GM19023 (cell line): ENCODE results near the gene FAM111A.

Source experiments
- ATAC-seq: cut with Tn5 transposase; IDR thresholded peaks from one replicate; pipeline ENCODE4 v1.9.1; 2021; ENCODE audit warnings: mild to moderate bottlenecking, moderate library complexity; ENCODE audit not compliant: unreplicated experiment

The FAM111A gene

DNA sequence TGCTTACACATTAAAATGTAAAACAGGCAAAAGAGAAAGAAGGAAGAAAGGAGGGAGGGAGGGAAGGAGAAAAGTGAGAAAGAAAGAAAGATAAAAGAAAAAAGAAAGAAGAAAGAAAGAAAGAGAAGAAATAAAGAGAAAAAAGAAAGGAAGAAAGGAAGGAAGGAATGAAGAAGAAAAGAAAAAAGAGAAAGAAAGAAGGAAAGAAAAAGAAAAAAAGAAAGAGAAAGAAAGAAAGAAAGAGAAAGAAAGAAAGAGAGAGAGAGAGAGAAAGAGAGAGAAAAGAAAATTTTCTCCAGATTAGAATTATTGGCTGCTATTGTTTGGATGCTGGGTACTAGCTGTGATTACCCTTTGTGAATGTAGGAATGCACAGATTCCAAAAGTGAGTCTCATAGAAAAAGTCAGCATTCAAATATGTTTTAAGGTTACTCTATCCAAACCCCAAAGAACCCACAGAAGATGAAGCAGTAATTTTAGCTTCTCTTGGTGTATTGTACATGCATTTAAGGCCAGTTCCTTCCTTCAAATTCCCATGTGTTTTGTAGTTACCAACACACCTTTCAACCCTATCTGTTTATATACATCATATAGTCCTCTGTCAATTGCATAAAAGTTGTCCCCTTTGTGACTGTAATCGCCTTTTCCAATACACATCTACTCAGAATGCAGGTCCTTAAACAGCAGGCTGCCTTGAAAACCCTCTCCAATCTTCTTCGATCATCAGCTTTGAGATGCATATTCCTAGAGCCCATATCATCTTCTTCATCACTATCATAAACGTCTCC is 789 bp upstream of the FAM111A start:
- no peak for ATAC-seq

DNA sequence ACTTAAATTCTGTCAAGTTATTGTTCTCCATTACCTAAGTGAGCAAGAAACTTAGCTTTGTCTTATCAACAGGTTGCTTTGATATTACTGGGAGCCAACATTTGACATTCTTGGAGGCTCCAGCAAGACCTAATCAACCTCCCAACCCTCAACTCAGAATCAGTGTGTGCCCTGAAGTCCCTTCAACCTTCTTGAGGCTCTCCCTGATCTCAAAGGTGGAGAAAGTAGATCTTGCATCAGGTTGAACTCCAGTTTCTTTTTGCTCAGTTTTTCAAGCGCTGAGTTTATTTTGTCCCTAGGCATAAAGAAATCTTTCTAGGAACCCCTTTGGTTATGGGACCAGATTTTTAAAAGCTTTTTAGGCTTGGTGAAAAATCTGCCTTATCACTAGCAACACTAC is 1.4 kb downstream of the FAM111A start:
- no peak for ATAC-seq

DNA sequence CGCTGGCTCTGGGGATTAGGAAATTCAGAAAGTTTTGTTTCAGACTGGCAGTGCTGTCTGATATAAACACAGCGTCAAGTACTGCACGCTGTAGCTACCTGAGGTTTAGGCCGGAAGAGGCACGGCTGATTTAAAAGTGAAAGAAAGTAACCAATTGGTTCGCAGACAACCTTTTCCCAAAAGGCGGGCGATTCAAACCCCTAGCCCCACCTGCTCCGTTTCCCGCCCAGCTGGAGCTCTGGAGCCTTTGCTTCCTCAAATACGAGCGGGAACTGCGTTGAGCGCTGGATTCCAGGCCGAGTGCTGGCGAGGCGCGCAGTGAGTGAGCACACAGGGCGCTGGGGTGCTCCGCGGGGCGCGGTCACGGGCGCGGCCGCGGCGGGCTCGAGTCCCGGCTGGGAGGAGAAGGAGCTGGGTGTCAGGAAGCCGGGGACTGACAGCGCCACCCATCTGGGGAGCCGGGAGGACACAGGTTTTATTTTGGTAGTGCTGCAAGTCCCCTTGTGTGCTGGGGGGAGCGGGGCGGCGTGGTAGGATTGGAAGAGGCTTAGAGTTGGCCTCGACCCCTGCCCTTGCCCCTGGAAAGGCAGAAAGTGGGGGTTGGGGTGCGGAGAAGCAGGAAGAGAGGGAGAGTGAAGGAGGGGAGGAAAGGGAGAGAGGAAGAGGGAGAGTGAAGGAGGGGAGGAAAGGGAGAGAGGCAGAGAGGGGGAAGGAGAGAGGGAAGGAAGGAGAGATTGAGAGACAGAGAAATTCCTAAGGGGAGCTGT is 2.1 kb downstream of the FAM111A start:
- peak; percentile 53 for ATAC-seq

DNA sequence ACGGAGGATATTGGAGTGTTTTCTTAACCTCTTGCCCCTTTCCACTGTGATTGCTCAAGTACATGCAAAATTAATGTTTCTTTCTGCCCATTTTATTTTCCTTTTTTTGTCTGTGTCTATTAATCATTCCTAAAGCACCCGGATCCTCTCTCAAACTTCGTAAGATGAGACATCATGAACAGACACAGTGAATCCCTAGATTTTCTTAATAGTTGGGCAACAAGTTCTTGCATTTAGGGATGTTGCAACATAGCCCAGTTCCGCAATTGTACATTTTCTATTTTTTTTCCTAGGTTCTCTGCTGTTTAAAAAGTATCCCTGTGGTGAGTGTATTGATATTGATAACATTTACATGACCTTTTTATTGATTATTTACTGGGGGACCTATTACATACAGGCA is 2.9 kb downstream of the FAM111A start:
- no peak for ATAC-seq

DNA sequence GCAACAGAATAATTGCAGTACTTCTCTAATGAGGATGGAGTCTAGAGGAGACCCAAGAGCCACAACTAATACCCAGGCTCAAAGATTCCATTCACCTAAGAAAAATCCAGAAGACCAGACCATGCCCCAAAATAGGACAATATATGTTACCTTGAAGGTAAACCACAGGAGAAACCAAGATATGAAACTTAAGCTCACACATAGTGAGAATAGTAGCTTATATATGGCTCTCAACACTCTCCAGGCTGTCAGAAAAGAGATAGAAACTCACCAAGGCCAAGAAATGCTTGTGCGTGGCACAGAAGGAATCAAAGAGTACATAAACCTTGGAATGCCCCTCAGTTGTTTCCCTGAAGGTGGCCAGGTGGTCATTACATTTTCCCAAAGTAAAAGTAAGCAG is 9.1 kb downstream of the FAM111A start:
- peak; percentile 58 for ATAC-seq

DNA sequence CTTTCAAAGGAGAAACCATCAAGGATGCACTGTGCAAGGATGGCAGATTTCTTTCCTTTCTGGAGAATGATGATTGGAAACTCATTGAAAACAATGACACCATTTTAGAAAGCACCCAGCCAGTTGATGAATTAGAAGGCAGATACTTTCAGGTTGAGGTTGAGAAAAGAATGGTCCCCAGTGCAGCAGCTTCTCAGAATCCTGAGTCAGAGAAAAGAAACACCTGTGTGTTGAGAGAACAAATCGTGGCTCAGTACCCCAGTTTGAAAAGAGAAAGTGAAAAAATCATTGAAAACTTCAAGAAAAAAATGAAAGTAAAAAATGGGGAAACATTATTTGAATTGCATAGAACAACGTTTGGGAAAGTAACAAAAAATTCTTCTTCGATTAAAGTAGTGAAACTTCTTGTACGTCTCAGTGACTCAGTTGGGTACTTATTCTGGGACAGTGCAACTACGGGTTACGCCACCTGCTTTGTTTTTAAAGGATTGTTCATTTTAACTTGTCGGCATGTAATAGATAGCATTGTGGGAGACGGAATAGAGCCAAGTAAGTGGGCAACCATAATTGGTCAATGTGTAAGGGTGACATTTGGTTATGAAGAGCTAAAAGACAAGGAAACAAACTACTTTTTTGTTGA is 9.8 kb downstream of the FAM111A start:
- peak; percentile 84 for ATAC-seq

DNA sequence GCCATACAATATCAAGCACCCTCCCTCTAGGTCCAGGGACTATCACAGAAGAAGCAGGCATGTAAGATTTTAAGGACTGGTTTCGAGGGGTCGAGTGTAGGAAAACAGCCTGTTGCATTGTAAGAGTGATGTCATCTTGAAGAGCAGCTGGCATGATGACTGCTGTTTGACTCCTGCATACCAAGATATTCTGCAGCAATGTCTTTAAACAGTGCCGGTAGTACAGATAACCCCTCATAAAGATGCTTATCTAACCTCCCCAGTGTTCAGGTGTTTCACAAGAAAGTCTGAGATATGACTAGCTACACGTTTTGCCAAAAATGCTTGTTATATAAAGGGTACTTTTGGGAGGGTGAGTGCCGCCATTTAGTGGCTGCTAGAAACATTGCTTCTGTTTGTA is 12.0 kb downstream of the FAM111A start:
- ATAC-seq: no peak

DNA sequence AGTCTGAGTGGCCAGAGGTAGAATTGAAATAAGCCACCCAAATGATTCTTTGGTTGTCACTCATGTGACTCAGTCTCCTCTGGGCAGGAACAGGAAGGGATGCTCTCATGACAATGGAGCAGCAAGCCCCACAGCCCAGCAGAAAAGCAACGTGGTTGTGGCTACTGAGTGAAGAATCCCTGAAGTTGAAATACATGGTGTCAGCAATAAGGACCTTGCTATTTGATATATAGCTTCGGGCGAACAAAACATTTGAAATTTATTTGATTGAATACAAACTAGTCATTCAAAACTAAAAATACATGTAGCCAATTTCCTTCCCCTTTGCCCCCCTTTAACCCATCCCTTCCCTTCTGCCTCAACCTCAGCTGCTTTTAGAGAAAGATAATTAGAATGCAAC is 14.8 kb downstream of the FAM111A start:
- ATAC-seq: no peak

DNA sequence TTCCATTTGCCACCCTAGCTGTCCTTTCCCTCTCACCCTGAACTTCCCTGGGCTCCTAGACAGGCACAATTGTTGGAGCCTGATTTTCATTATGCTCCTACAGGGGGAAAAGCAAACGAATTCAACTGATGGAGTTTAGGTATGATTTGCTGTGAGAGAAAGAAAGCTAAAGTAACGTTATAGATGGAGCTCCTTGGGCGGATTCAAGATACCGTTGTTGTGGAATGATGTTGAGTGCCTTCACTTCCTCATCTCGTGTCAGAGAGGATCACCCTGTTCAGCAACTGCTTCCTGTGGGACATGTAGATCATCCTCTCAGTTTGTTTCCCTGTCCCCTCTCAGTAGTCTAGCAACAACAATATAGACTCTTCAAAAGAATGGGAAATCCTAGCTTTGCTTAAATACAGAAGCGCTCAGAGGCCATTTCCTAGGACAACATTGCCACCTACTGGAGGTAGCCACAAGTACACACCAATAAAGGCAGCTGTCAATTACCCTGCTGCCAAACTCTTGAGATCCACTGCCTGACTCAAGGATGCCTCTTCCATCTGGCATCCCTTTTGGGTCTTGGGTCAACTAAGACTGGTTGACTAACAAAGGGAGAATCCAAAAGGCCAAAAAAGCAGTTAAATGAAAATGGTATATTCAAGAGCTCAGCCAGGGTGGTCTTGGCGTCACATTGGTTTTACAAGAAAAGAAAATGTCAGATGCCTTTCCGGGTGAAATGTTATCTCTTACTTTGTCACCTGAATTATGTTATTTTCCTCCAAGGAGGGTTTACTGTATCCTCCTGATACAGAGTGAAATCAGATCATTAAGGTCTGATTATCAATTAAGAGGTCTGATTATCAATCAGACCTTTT is 15.8 kb downstream of the FAM111A start:
- ATAC-seq: peak; percentile 94

DNA sequence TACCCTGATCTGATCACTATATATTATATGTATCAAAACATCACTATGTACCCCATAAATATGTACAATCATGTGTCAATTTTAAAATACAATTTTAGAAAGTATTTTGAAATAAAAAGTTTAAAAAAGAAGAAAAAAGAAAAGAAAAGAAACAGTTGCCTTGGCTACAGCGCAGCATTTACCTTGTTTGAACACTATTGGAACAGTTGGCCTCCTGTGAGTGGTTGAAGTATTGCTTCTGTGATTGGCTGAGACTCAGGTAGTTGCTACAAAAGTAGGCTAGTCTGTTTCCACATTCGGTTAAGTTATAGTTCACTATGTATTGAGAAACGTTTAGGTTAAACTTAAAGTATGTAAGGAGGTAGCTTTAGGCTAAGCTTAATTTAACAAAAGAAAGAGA is 21.4 kb downstream of the FAM111A start:
- no peak for ATAC-seq

DNA sequence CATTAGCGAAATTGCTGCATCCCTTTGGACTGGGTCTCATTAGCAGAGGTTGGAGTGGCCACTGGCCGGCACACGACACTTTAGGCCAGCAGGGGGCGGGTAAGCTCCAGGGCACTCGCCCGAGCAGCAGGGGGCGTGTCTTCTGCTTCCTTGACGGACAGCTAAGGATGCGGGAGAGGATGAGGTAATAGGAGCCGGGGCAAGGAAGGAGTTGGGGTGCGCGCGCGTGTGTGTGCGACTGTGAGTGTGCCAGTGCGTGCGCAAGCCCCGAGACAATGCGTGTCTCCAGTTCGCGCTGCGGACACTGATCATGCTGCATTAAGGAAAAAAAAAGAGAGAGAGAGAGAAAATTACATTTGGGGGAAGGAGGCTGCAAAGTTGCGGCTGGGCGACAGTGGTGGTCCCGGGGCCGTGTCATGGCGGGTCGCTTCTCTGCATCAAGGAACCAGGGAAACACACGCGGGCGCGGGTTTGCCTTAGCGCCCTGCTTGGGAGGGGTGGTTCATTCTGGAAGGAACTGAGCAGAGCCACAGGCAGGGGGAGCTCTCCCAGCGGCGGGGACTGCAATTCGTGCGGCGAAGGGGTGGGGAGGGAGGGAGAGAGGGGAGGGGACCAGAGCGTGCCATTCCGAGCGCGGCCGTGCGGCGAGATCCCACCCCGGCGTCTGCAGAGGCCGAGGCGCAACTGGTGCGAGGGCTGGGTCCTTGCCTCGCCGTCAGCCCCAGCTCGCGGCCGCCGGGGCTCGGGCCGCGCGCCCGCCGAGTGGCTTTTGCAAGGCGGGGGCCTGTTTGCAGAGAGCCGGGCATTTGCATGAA is 29.1 kb downstream of the FAM111A start, which contains the start of gene DTX4:
Gene DTX4 (plus strand): TSS at position 625 of the 815 bp plus-strand sequence. CDS start 464 bp downstream, outside the sequence.
- ATAC-seq: peak; percentile 77

DNA sequence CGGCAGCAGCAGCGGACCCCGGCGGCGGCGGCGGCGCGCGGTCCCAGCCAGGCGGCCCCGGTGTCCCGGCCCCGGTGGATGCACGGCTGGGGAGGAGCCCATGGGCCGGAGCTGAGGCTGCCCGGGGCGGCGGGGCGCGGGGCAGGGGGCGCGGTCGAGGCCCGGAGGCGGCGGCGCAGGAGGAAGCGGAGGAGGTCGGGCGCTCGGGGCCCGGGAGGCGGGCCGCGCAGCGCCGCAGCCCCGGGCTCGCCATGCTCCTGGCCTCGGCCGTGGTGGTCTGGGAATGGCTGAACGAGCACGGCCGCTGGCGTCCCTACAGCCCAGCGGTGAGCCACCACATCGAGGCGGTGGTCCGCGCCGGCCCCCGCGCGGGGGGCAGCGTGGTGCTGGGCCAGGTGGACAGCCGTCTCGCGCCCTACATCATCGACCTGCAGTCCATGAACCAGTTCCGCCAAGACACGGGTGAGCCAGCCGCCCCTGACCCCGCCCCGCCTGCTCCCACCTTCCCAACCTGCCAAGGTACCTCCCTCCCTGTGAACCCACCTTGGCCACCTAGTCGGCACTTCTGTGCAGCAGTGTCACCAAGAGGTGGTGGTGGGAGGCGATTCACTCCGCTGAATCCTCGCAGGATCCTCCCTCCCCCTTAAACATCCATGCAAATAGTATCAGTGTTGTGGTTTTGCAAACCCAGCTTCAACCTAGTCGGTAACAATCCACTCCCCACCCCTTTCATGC is 29.9 kb downstream of the FAM111A start:
- peak; percentile 33 for ATAC-seq

DNA sequence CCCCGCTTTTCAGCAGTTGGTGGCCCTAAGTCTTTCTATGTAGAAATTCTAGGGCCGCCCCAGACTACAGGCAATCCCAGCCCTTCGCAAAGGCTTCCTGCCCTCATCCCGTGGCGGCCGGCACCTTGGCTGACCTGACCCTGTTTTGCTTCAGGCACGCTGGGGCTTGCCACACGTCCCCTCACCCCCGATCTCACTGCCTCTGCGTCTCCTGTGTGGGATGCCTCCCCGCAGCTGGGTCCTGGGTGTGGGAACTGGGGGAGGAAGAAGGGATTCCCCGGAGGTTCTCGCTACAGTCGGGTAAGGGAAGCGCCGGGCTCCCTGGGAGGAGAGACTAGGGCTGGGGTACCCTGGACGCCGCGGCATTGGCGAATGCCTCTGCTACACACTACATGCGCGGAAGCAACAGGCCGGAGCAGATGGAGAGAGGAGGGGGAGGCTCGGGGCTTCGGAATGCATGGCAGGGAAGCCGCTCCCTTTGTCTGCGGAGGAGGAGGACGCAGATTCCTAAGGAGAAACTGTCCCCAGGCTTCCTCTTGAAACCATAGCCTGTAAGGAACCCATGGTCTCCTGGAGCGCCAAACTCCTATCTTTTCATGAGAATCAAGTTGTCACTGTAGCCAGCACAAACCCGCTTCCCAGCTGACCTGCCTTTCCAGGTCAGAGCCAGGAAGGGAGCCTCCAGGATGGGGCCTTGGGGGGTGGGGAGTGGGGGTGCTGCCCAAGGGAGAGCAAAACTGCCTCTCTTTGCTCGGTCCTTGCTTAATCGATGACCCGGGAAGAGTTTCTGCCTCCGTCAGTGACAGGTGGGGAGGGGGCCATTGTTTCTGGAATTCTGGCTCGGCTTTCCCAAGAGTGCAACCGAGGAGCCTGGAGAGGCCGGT is 30.7 kb downstream of the FAM111A start:
- ATAC-seq: peak; percentile 5

DNA sequence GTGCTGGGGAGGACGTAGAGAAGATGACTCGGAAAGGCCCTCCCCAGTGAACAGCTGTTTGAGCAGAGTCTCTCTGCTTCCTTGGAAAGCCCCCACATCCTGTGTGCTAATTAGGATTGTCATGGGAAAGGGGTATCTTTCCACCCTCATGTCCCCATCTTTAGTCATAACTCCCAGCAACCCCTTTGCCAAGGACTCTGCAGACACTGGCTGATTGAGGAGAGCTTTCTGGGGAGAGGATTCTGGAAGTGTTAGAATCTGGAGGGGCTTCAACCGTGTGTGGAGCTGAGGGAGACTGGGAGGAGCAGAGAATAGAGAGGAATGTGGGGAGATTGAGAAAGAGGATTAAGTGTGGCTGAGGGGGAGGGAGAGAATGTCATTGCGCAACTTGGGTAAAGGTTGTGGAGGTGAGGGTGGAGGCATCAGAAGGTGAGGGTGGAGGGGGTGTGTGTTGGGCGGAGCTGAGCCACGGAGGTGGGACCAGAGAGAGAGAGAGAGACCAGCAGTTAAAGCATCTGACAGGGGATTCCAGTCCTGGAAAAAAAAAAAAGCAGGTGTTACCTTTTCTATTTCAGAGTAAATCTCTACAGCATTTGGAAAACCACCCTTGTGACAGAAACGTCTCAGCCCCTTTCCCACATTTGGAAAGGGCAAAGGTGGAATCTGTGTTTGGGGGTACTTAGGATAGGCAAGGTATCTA is 31.5 kb downstream of the FAM111A start:
- no peak for ATAC-seq

DNA sequence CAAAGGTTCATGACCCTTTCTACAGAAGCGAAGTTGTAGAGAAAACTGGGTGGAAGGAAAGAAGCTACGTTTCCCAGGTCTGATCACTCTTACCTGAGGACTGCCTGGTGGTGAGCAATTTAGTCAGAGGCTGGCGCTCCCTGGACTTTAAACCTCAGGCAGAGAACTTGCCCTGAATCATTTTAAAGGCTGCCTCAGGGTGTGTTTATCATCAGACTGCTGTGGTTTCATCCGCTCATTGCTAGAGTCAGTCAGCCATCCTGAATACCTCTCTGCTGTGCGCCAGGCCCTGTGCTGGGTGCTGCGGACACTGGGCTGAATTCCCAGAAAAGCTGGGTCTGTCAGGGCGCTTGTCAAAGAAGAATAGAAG is 32.0 kb downstream of the FAM111A start:
- no peak for ATAC-seq

DNA sequence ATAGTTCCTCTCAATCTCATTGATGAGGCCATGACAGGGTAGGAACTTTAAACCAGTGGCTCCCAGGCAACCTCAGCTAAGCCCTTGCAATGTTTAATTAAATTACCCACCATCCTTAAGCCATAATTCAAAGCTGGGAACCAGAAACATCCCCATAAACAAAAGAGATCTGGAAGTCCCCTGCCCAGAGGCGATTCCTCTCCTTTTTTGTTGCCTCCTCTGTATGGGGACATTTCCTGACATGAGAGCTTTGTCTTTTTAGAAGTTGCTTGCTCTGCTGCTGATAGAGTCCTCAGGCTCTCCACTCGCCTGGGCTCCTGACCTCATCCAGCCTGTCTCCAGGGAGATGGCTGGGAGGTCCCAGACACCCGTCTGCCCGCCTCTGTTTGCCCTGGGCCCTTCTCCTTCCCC is 32.4 kb downstream of the FAM111A start:
- no peak for ATAC-seq

DNA sequence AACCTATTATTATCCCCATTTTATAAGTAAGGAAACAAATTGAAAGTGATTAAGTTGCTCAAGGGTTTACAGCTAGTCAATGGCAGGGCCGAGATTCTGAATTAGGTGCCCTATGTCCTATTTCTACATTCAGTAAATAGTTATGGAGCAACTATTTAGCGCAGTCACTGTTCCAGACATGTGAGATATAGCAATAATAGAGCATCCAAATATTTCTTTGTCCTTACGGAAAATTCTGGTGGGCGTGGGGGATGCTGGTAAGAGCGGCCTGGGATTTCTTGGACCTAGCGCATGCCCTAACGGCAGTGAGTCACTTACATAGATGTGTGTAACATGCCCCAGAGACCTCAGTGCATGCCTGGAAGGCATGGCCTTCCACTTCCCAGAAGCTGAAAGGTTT is 33.7 kb downstream of the FAM111A start:
- ATAC-seq: no peak

DNA sequence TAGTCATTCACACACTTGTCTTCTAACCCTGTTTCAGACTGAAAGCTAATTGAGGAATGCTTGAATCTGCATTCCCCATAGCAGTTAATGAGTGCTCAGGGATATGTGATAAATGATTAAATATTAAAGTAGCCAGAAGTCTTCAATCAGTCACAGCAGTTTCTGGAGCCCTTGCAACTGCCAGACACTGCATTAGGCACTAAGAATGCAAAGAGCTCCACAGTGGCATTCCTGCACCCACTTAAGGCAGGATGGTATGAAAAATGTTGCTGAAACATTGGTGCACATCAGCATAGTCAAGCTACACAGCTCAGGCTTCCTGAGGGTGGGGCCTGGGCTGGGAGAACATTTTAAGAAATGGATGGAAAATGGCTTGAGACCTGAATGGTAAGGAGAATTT is 35.7 kb downstream of the FAM111A start:
- no peak for ATAC-seq
